T-cell (primary cell): ENCODE measurements around the gene PTDSS2. TPM values are rescaled to one million over a fixed set of nuclear protein-coding genes. Genes with fewer than 3 reads are reported as not detected.
A peak's percentile ranks its signal among the peaks of the same experiment; 100 is the strongest.
"Not testable (repeated sequence)": the region's sequence is repeated elsewhere in the genome, so short reads cannot be mapped to it uniquely, and the experiment has no call there.

Experiments used
- ATAC-seq, 4 experiments: fragments of 200-7000 bp in 3 of 4; fragments of 150-1000 bp in 1 of 4; cut with Tn5 transposase; replicated peaks in 1 of 4; 1 replicate in 3 of 4; 2 replicates in 1 of 4; pipeline ENCODE4 v1.10.0; 2021; ENCODE audit warnings: moderate library complexity in 3 of 4, mild to moderate bottlenecking in 2 of 4, moderate number of reproducible peaks in 1 of 4
- CTCF ChIA-PET, 2 donors: fragments of 300-600 bp; sonication (Branson Sonifier 250); formaldehyde crosslinking; loops; one replicate each; lab custom pipeline; 2022; ENCODE audit warnings: antibody characterized with exemption in 2 of 2; lab: Charles Lee
- POLR2A ChIA-PET, 2 donors: fragments of 300-600 bp; sonication (Branson Sonifier 250); formaldehyde crosslinking; loops; one replicate each; lab custom pipeline; 2022; ENCODE audit warnings: antibody characterized with exemption in 2 of 2; lab: Charles Lee
- DNase-seq, 35 experiments: peaks; one replicate each; pipeline versions ENCODE4 v3.0.0 to v3.0.0-alpha.2; 2013 to 2023
- H3K27ac ChIP-seq: one replicate; pipeline ENCODE4 v1.5.1; 2013; ENCODE audit warnings: low read length
- H3K27me3 ChIP-seq, 2 experiments: replicated peaks in 1 of 2; 1 replicate in 1 of 2; 2 replicates in 1 of 2; pipeline versions ENCODE4 v1.6.1 to v1.7.0; 2013; ENCODE audit warnings: low read length in 1 of 2, mixed read lengths in 1 of 2; ENCODE audit not compliant: control insufficient read depth in 2 of 2, insufficient read depth in 2 of 2; ENCODE audit errors: extremely low read depth in 1 of 2
- H3K36me3 ChIP-seq, 2 donors: 1 replicate in 1 of 2; 2 replicates in 1 of 2; pipeline versions ENCODE4 v1.6.1 to v1.7.0; 2013; ENCODE audit warnings: low read length in 1 of 2; ENCODE audit not compliant: control insufficient read depth in 2 of 2, insufficient read depth in 1 of 2; ENCODE audit errors: extremely low read depth in 1 of 2
- H3K4me1 ChIP-seq, 2 experiments: 1 replicate in 1 of 2; 2 replicates in 1 of 2; pipeline versions ENCODE4 v1.6.1 to v1.7.0; 2013; ENCODE audit warnings: low read length in 2 of 2, mixed read lengths in 1 of 2; ENCODE audit not compliant: insufficient read depth in 2 of 2, control insufficient read depth in 1 of 2; ENCODE audit errors: extremely low read depth in 1 of 2
- H3K4me3 ChIP-seq, 2 donors: 1 replicate in 1 of 2; 2 replicates in 1 of 2; pipeline versions ENCODE4 v1.5.1 to v1.7.0; 2013; ENCODE audit warnings: mild to moderate bottlenecking in 2 of 2, low read length in 1 of 2, moderate library complexity in 1 of 2; ENCODE audit not compliant: control insufficient read depth in 1 of 2; ENCODE audit errors: extremely low read depth in 1 of 2
- H3K9me3 ChIP-seq: 2 replicates; pipeline ENCODE4 v1.7.0; 2013
- H3K27ac Mint-ChIP-seq, 2 donors: one replicate each; pipeline ENCODE4 v1.8.0; 2020 to 2021; ENCODE audit warnings: mild to moderate bottlenecking in 2 of 2, mixed read lengths in 2 of 2
- H3K27me3 Mint-ChIP-seq, 2 donors: one replicate each; pipeline ENCODE4 v1.8.0; 2021 to 2022; ENCODE audit warnings: mixed read lengths in 2 of 2
- H3K36me3 Mint-ChIP-seq: one replicate; pipeline ENCODE4 v1.8.0; 2021; ENCODE audit warnings: mixed read lengths
- H3K4me1 Mint-ChIP-seq, 3 donors: one replicate each; pipeline ENCODE4 v1.8.0; 2020 to 2022; ENCODE audit warnings: mixed read lengths in 3 of 3, mild to moderate bottlenecking in 1 of 3
- H3K4me3 Mint-ChIP-seq, 3 donors: one replicate each; pipeline ENCODE4 v1.8.0; 2020 to 2022; ENCODE audit warnings: mild to moderate bottlenecking in 3 of 3, mixed read lengths in 3 of 3, moderate library complexity in 3 of 3
- H3K9me3 Mint-ChIP-seq, 3 donors: one replicate each; pipeline ENCODE4 v1.8.0; 2020 to 2022; ENCODE audit warnings: mixed read lengths in 3 of 3
- WGBS: methylation state at CpG from one replicate; pipeline ENCODE4 v1.1.5; 2013; ENCODE audit warnings: missing lambda C conversion rate; ENCODE audit not compliant: insufficient coverage; 5-methylcytosine and 5-hydroxymethylcytosine counted together
- total RNA-seq, 35 experiments: library from RNA in 6 of 35; stranded (reverse) in 6 of 35; fragments of 120-200 nt in 1 of 35; gene quantifications; one replicate each; pipeline versions ENCODE4 v1.2.1 to v1.2.4 and lab custom pipeline; 2013 to 2026

PTDSS2 gene
- total RNA-seq, 5 donors from 2014 or later (not counting 1 experiment from before 2014, with no cell fraction given) = 22.4 to 33.5 (median 28.7) TPM

DNA sequence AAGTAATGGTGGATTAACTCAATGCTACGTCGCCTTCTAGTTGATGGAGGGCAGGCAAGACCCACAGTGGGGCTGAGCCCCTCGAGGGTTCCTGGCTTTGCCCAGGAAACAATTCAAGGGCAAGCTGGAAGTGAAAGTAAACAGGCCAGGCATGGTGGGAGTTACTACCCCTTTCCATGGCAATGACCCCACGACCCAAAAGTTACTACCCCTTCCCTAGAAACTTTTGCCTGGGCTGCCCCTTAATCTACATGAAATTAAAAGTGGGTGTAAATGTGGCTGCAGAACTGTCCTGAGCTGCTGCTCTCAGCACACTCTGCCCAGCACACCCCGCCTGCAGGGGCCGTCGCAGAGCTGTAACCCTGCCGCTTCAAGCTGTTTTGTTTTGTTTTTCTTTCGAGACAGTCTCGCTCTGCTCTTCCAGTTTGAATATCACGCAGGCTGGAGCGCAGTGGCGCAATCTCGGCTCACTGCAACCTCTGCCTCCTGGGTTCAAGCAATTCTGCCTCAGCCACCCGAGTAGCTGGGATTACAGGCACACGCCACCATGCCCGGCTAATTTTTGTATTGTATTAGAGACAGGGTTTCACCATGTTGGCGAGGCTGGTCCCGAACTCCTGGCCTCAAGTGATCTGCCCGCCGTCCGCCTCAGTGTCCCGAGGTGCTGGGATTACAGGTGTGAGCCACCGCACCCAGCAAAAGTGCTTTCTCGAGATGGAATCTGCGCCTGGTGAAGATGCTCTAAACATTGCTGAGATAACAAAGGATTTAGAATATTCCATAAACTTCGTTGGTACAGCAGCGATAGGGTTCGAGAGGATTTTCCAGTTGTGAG, 62.9 kb downstream of the PTDSS2 start:
- Histone ChIP-seq H3K36me3 (peaks cover 2 to 6% of the 10 kb centered on the region in 2 donors), H3K4me3 (no peak overlapping the region), H3K9me3 (no peaks in the 10 kb centered on the region), H3K27ac (no peak overlapping the region), H3K27me3 (no peaks in the 10 kb centered on the region), H3K4me1 (peaks cover 0 to 3% of the 10 kb centered on the region in 2 experiments)
- ATAC-seq = no peak
- Mint-ChIP-seq H3K27me3 (no peaks in the 10 kb centered on the region), H3K4me3 (no peak overlapping the region), H3K36me3 (peaks cover 11% of the 10 kb centered on the region), H3K4me1 (peaks cover 0 to 5% (median 3%) of the 10 kb centered on the region in 3 donors), H3K27ac (no peak overlapping the region), H3K9me3 (peaks cover 0 to 3% (median 0%) of the 10 kb centered on the region in 3 donors)
- WGBS = 98% methylated on average over 21 of the region's 29 CpGs
- DNase-seq = no peak
- ChIA-PET POLR2A (no interaction called here), CTCF (interaction anchor here in 1 of 2 donors (0.6 kb wide), 2 partner anchors 9 to 186 kb away, joined by 3 to 4 read pairs; no protein-coding TSS in a partner anchor)

DNA sequence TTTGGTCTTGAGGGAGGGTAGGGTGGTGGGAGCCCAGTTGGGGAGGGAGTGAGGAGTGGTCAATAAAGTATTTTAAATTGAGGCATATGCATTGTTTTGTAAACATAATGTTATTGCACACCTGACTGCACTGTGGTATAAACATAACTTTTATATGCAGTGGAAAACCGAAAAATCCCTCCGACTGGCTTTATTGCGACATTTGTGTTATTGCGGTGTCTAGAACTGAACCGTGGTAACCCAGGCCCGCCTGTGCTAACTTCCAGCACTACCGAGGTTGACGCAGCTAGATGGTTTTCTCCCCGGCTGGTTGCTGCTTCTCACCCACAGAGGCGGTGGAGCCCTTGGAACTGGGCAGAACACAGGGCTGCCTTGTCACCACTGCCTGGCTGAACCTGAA, 64.5 kb downstream of the PTDSS2 start:
- no peak for ATAC-seq
- Histone ChIP-seq H3K9me3 (no peaks in the 10 kb centered on the region), H3K36me3 (peaks cover 2% of the 10 kb centered on the region in 2 donors), H3K4me3 (no peak overlapping the region), H3K4me1 (peaks cover 2 to 7% of the 10 kb centered on the region in 2 experiments), H3K27me3 (no peaks in the 10 kb centered on the region), H3K27ac (no peak overlapping the region)
- H3K36me3 Mint-ChIP-seq = peaks cover 11% of the 10 kb centered on the region
- no peaks in the 10 kb centered on the region for H3K27me3 Mint-ChIP-seq
- no peak overlapping the region for H3K4me3 Mint-ChIP-seq
- no peak overlapping the region for H3K27ac Mint-ChIP-seq
- H3K9me3 Mint-ChIP-seq = peaks cover 0 to 3% (median 0%) of the 10 kb centered on the region in 3 donors
- DNase-seq = no peak
- over 99% methylated on average over 10 of the region's 10 CpGs for WGBS
- ChIA-PET POLR2A (no interaction called here), CTCF (no interaction called here)
- peaks cover 4 to 7% (median 5%) of the 10 kb centered on the region in 3 donors for H3K4me1 Mint-ChIP-seq

DNA sequence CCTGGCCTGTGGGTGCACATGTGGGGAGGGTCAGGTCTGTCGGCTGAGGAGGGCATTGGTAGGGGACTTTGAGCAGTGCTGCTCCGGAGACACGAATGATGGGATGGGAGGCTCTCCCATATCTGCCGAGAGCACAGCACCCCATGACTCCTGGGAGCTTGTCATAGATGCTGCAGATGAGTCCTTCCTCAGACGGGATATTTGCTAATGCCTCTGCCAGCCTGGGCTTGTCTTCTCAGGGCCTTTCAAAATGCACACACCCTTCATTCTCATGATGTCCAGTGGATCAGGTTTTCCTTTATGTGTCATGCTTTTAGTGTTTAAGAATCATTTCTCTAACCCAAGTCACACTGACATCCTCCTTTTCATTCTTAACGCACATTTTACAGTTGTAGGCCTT, 65.1 kb downstream of the PTDSS2 start:
- 76% methylated on average over 5 of the region's 6 CpGs for WGBS
- H3K27ac Mint-ChIP-seq = no peak overlapping the region
- no peaks in the 10 kb centered on the region for H3K27me3 Mint-ChIP-seq
- H3K4me1 Mint-ChIP-seq = peaks cover 4 to 7% (median 5%) of the 10 kb centered on the region in 3 donors
- peaks cover 11% of the 10 kb centered on the region for H3K36me3 Mint-ChIP-seq
- Histone ChIP-seq H3K27ac (no peak overlapping the region), H3K4me3 (no peak overlapping the region), H3K4me1 (peaks cover 2 to 7% of the 10 kb centered on the region in 2 experiments), H3K27me3 (no peaks in the 10 kb centered on the region), H3K36me3 (peaks cover 2% of the 10 kb centered on the region in 2 donors), H3K9me3 (no peaks in the 10 kb centered on the region)
- CTCF ChIA-PET = no interaction called here
- POLR2A ChIA-PET = no interaction called here
- no peak overlapping the region for H3K4me3 Mint-ChIP-seq
- H3K9me3 Mint-ChIP-seq = peaks cover 0 to 3% (median 0%) of the 10 kb centered on the region in 3 donors
- ATAC-seq = no peak
- DNase-seq = no peak

DNA sequence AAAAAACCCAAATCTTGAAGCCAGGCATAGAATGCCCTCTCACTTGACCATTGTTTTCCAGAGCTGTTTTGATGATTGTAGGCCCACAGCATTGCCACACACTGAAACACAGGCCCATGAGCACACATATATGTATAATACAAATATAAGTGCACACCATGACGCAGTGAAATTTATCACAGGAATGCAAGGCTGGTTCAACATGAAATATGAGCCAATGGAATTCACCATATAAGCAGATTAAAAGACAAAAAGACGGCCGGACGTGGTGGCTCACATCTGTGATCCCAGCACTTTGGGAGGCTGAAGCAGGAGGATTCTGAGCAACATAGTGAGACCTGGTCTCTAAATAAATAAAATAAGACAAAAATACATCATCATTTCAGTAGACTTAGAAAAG, 66.3 kb downstream of the PTDSS2 start:
- H3K9me3 ChIP-seq = no peaks in the 10 kb centered on the region
- H3K4me1 ChIP-seq = peaks cover 2 to 7% of the 10 kb centered on the region in 2 experiments
- ChIA-PET CTCF (interaction anchor here in 1 of 2 donors (0.7 kb wide), 1 partner anchor 266 kb away, joined by 3 read pairs; no protein-coding TSS in a partner anchor), POLR2A (interaction anchor here in 1 of 2 donors (0.6 to 0.7 kb wide), 2 partner anchors 13 to 271 kb away, joined by 3 to 16 read pairs; no protein-coding TSS in a partner anchor)
- peak overlapping the region in 1 of 3 donors; percentile 15 for H3K4me3 Mint-ChIP-seq
- H3K27ac Mint-ChIP-seq = no peak overlapping the region
- no peaks in the 10 kb centered on the region for H3K27me3 ChIP-seq
- DNase-seq (no peak), ATAC-seq (no peak)
- peaks cover 9% of the 10 kb centered on the region for H3K36me3 Mint-ChIP-seq
- no peak overlapping the region for H3K4me3 ChIP-seq
- H3K9me3 Mint-ChIP-seq = peaks cover 0 to 3% (median 0%) of the 10 kb centered on the region in 3 donors
- no CpG with 5 or more reads among the region's 4 CpGs for WGBS
- no peaks in the 10 kb centered on the region for H3K27me3 Mint-ChIP-seq
- no peak overlapping the region for H3K27ac ChIP-seq
- H3K4me1 Mint-ChIP-seq = peaks cover 4 to 7% (median 5%) of the 10 kb centered on the region in 3 donors
- peaks cover 2% of the 10 kb centered on the region in 2 donors for H3K36me3 ChIP-seq

DNA sequence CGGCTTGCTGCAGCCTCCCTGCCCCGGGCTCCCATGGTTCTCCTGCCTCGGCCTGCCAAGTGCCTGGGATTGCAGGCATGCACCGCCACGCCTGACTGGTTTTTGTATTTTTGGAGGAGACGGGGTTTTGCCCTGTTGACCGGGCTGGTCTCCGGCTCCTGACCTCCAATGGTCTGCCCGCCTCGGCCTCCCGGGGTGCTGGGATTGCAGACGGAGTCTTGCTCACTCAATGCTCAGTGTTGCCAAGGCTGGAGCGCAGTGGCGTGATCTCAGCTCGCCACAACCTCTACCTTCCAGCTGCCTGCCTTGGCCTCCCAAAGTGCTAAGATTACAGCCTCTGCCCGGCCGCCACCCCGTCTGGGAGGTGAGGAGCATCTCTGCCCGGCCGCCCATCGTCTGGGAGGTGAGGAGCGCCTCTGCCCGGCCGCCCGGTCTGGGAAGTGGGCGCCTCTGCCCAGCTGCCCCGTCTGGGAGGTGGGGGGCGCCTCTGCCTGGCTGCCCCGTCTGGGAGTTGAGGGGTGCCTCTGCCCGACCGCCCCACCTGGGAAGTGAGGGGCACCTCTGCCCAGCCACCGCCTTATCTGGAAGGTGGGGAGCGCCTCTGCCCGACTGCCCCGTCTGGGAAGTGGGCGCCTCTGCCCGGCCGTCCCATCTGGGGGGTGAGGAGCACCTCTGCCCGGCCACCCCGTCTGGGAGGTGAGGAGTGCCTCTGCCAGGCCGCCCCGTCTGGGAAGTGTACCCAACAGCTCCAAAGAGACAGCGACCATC, 67.0 kb downstream of the PTDSS2 start:
- H3K9me3 ChIP-seq, H3K4me1 ChIP-seq, H3K9me3 Mint-ChIP-seq, H3K27ac ChIP-seq, H3K27me3 Mint-ChIP-seq, POLR2A ChIA-PET, H3K27me3 ChIP-seq, H3K36me3 ChIP-seq, H3K4me3 ChIP-seq, H3K36me3 Mint-ChIP-seq, CTCF ChIA-PET, H3K4me1 Mint-ChIP-seq, H3K4me3 Mint-ChIP-seq, DNase-seq, ATAC-seq: not testable (repeated sequence)
- WGBS = 92% methylated on average over 15 of the region's 43 CpGs
- peak overlapping the region in 1 of 2 donors; percentile 34 for H3K27ac Mint-ChIP-seq
